Breast epithelium (tissue), 3 donors: ENCODE results near the gene WIPF1.

Experiments used
- POLR2A ChIP-seq: fragments of 450-650 bp; IDR thresholded peaks from one replicate; pipeline ENCODE4 v1.6.1; 2016; ENCODE audit warnings: antibody characterized with exemption, mild to moderate bottlenecking, moderate library complexity
- TF ChIP-seq, protein P1 (sequence below), 3 donors: fragments of 450-650 bp; IDR thresholded peaks; one replicate each; pipeline ENCODE4 v1.5.1; 2016 to 2017; ENCODE audit warnings: antibody characterized with exemption in 3 of 3, mild to moderate bottlenecking in 3 of 3, moderate library complexity in 3 of 3

DNA sequence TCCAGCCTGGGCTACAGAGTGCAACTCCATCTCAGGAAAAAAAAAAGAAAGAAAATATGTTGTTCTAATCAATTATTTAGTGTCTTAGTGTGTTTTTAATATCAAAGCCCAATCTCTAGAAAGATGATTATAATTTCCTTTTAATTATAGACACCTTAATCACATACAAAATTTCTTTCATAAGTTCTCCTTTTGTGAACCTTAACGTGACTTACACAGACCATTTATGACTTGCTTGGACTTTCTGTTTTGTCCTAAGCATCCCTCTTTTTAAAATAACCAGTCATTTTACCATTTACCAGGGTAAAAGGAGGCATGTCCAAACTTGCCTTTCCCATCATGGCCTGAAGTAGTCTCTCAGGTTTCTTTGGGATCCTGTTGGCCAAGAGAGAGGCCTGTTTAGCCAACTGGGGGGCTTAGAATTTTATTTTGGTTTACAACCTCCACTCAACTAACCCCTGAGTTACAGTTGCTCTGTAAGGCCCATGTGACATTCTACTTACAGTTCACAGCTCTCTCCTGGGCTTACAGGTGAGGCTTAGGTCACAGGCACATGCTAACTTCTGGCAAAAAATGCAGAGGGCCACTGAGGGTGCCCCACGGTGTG lies 86.9 kb downstream of the WIPF1 start:
- TF ChIP-seq, protein P1, sequence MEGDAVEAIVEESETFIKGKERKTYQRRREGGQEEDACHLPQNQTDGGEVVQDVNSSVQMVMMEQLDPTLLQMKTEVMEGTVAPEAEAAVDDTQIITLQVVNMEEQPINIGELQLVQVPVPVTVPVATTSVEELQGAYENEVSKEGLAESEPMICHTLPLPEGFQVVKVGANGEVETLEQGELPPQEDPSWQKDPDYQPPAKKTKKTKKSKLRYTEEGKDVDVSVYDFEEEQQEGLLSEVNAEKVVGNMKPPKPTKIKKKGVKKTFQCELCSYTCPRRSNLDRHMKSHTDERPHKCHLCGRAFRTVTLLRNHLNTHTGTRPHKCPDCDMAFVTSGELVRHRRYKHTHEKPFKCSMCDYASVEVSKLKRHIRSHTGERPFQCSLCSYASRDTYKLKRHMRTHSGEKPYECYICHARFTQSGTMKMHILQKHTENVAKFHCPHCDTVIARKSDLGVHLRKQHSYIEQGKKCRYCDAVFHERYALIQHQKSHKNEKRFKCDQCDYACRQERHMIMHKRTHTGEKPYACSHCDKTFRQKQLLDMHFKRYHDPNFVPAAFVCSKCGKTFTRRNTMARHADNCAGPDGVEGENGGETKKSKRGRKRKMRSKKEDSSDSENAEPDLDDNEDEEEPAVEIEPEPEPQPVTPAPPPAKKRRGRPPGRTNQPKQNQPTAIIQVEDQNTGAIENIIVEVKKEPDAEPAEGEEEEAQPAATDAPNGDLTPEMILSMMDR (IDR thresholded peaks at IDR 0.05) = no peak
- TF ChIP-seq POLR2A = no peak
